Sigmoid colon (tissue), 7 donors: ENCODE results near the gene GSTT2B. TPM values are rescaled to one million over a fixed set of nuclear protein-coding genes. Genes with fewer than 3 reads are reported as not detected.
"Not testable (repeated sequence)": the region's sequence is repeated elsewhere in the genome, so short reads cannot be mapped to it uniquely, and the experiment has no call there.

Source experiments
- DNase-seq: peaks from one replicate; pipeline ENCODE4 v3.0.0-alpha.2; 2019
- H3K27ac ChIP-seq, 4 donors: fragments of 200-600 bp; sonication (generic); one replicate each; pipeline ENCODE4 v1.5.1; 2016 to 2019; ENCODE audit warnings: mild to moderate bottlenecking in 1 of 4
- H3K27me3 ChIP-seq, 3 donors: fragments of 200-600 bp; sonication (generic); one replicate each; pipeline ENCODE4 v1.5.1; 2019; ENCODE audit warnings: mild to moderate bottlenecking in 1 of 3
- H3K36me3 ChIP-seq, 4 donors: fragments of 200-600 bp; sonication (generic); one replicate each; pipeline ENCODE4 v1.5.1; 2016 to 2019
- H3K4me1 ChIP-seq, 4 donors: fragments of 200-600 bp; sonication (generic); one replicate each; pipeline ENCODE4 v1.5.1; 2017 to 2019
- H3K4me3 ChIP-seq, 4 donors: fragments of 200-600 bp; sonication (generic); one replicate each; pipeline ENCODE4 v1.5.1; 2017 to 2019; ENCODE audit warnings: mild to moderate bottlenecking in 2 of 4, moderate library complexity in 1 of 4
- H3K9me3 ChIP-seq, 4 donors: fragments of 200-600 bp in 3 of 4; sonication (generic) in 3 of 4; one replicate each; pipeline versions ENCODE4 v1.5.1 to v1.6.1; 2013 to 2019
- CTCF ChIP-seq, 4 experiments: fragments of 450-650 bp in 3 of 4; fragments of 200-600 bp in 1 of 4; IDR thresholded peaks; one replicate each; pipeline ENCODE4 v1.5.1; 2016 to 2019; ENCODE audit warnings: antibody characterized with exemption in 4 of 4, mild to moderate bottlenecking in 3 of 4, moderate library complexity in 2 of 4
- EP300 ChIP-seq, 4 donors: sonication (generic); formaldehyde crosslinking; IDR thresholded peaks; one replicate each; pipeline ENCODE4 v1.6.1; 2017; ENCODE audit warnings: antibody characterized with exemption in 4 of 4
- POLR2A ChIP-seq, 2 donors: fragments of 450-650 bp; IDR thresholded peaks; one replicate each; pipeline ENCODE4 v1.6.1; 2016; ENCODE audit warnings: antibody characterized with exemption in 2 of 2, mild to moderate bottlenecking in 2 of 2, moderate library complexity in 2 of 2
- POLR2AphosphoS5 ChIP-seq, 4 donors: sonication (generic); formaldehyde crosslinking; IDR thresholded peaks; one replicate each; pipeline ENCODE4 v1.6.1; 2017; ENCODE audit warnings: antibody characterized with exemption in 4 of 4
- WGBS, 2 donors: extraction: QIAGEN DNeasy Blood & Tissue Kit; methylation state at CpG; one replicate each; pipeline ENCODE4 v1.1.7; 2013; 5-methylcytosine and 5-hydroxymethylcytosine counted together
- intact Hi-C: fragments of 100-400 bp; cut with DNase I; formaldehyde crosslinking; loops from one replicate; pipeline ENCODE4 v1.15.1; 2023
- polyA plus RNA-seq, 3 donors: library from polyadenylated mRNA; stranded (reverse); fragments of 200-250 nt; gene quantifications; one replicate each; pipeline ENCODE4 v1.2.3, GENCODE V29; 2013
- total RNA-seq, 4 donors: library from RNA; depleted of rRNA; stranded (reverse); fragments of >200 nt; gene quantifications; one replicate each; pipeline ENCODE4 v1.1.0, GENCODE V29; 2016
- donor health status: healthy with polysubstance abuse.
- donor health status: Bipolar disorder and iron deficiency.
- donor health status: healthy.

The GSTT2B gene
- total and polyA plus RNA-seq, 7 donors, result 0.71 to 9.4 (median 4.2) TPM; not detected in 2

- TF ChIP-seq POLR2A (IDR thresholded peaks at IDR 0.05) (no peak), POLR2AphosphoS5 (IDR thresholded peaks at IDR 0.05) (no peak), EP300 (IDR thresholded peaks at IDR 0.05) (no peak), CTCF (IDR thresholded peaks at IDR 0.05) (no peak)
- Histone ChIP-seq H3K27me3 (no peaks in the 10 kb centered on the region), H3K4me1 (peaks cover 0 to 10% (median 4%) of the 10 kb centered on the region in 4 donors), H3K4me3 (no peak overlapping the region), H3K9me3 (no peaks in the 10 kb centered on the region), H3K36me3 (no peaks in the 10 kb centered on the region), H3K27ac (no peak overlapping the region)
- no peak for DNase-seq
- intact Hi-C loops, result no loop called here
- 39 to 78% methylated on average over 5 of the region's 5 CpGs for WGBS, 2 donors
Measured at GRCh38 chr22:24002851-24003250, 41.9 kb upstream of the GSTT2B start.

- no peak for TF ChIP-seq EP300 (IDR thresholded peaks at IDR 0.05)
- TF ChIP-seq POLR2AphosphoS5 (IDR thresholded peaks at IDR 0.05), result no peak
- TF ChIP-seq CTCF (IDR thresholded peaks at IDR 0.05), result no peak
- TF ChIP-seq POLR2A (IDR thresholded peaks at IDR 0.05), result no peak
- WGBS, 2 donors, result 88 to 93% methylated on average over 10 of the region's 10 CpGs
- Histone ChIP-seq H3K36me3 (no peaks in the 10 kb centered on the region), H3K4me1 (peaks cover 0 to 10% (median 4%) of the 10 kb centered on the region in 4 donors), H3K27ac (no peak overlapping the region), H3K27me3 (no peaks in the 10 kb centered on the region), H3K9me3 (no peaks in the 10 kb centered on the region), H3K4me3 (no peak overlapping the region)
- DNase-seq, result no peak
- intact Hi-C loops, result no loop called here
Measured at GRCh38 chr22:24002272-24002671, 41.3 kb upstream of the GSTT2B start.

GRCh38 chr22:24001314-24001713 lies 40.3 kb upstream of the GSTT2B start:
- 79 to 88% methylated on average over 9 of the region's 9 CpGs for WGBS, 2 donors
- Histone ChIP-seq H3K27ac (no peak overlapping the region), H3K36me3 (no peaks in the 10 kb centered on the region), H3K9me3 (no peaks in the 10 kb centered on the region), H3K4me1 (peaks cover 0 to 10% (median 4%) of the 10 kb centered on the region in 4 donors), H3K4me3 (no peak overlapping the region), H3K27me3 (no peaks in the 10 kb centered on the region)
- no peak for TF ChIP-seq EP300 (IDR thresholded peaks at IDR 0.05)
- TF ChIP-seq POLR2AphosphoS5 (IDR thresholded peaks at IDR 0.05), result no peak
- no peak for TF ChIP-seq CTCF (IDR thresholded peaks at IDR 0.05)
- no peak for TF ChIP-seq POLR2A (IDR thresholded peaks at IDR 0.05)
- DNase-seq, result no peak
- intact Hi-C loops, result no loop called here

- 86 to 90% methylated on average over 7 of the region's 7 CpGs for WGBS, 2 donors
Measured at GRCh38 chr22:23999779-24000178, 38.8 kb upstream of the GSTT2B start.

GRCh38 chr22:23997092-23997491 lies 36.1 kb upstream of the GSTT2B start:
- 47 to 82% methylated on average over 3 of the region's 3 CpGs for WGBS, 2 donors
- no peak for DNase-seq
- Histone ChIP-seq H3K36me3 (no peaks in the 10 kb centered on the region), H3K4me3 (no peak overlapping the region), H3K9me3 (no peaks in the 10 kb centered on the region), H3K27me3 (no peaks in the 10 kb centered on the region), H3K27ac (no peak overlapping the region), H3K4me1 (no peaks in the 10 kb centered on the region)
- intact Hi-C loops, result no loop called here
- TF ChIP-seq POLR2A (IDR thresholded peaks at IDR 0.05) (no peak), EP300 (IDR thresholded peaks at IDR 0.05) (no peak), POLR2AphosphoS5 (IDR thresholded peaks at IDR 0.05) (no peak), CTCF (IDR thresholded peaks at IDR 0.05) (no peak)

More at GRCh38 chr22:23999779-24000178, 38.8 kb upstream of the GSTT2B start:
- H3K27me3 ChIP-seq, H3K4me1 ChIP-seq, intact Hi-C loops, DNase-seq, H3K36me3 ChIP-seq, H3K9me3 ChIP-seq, H3K27ac ChIP-seq, H3K4me3 ChIP-seq: not testable (repeated sequence)

GRCh38 chr22:23993581-23994177 lies 32.7 kb upstream of the GSTT2B start:
- H3K27ac ChIP-seq, H3K9me3 ChIP-seq, H3K27me3 ChIP-seq, H3K4me3 ChIP-seq, intact Hi-C loops, H3K36me3 ChIP-seq, H3K4me1 ChIP-seq, DNase-seq: not testable (repeated sequence)
- 58 to 87% methylated on average over 4 of the region's 4 CpGs for WGBS, 2 donors

- H3K36me3 ChIP-seq, H3K27ac ChIP-seq, H3K4me1 ChIP-seq, DNase-seq, intact Hi-C loops, H3K4me3 ChIP-seq, H3K27me3 ChIP-seq, H3K9me3 ChIP-seq: not testable (repeated sequence)
- WGBS, 2 donors, result 77 to 86% methylated on average over 2 of the region's 2 CpGs
Measured at GRCh38 chr22:23993080-23993479, 32.1 kb upstream of the GSTT2B start.

- H3K27me3 ChIP-seq, H3K36me3 ChIP-seq, H3K4me1 ChIP-seq, DNase-seq, H3K4me3 ChIP-seq, H3K27ac ChIP-seq, intact Hi-C loops, H3K9me3 ChIP-seq: not testable (repeated sequence)
- WGBS, 2 donors, result 92 to 97% methylated on average over 2 of the region's 3 CpGs
Measured at GRCh38 chr22:23989583-23990244, 28.7 kb upstream of the GSTT2B start.
